ENCODE data around the gene NOL11. TPM values are rescaled to one million over a fixed set of nuclear protein-coding genes. Genes with fewer than 3 reads are reported as not detected.
"Not testable (repeated sequence)": the region's sequence is repeated elsewhere in the genome, so short reads cannot be mapped to it uniquely, and the experiment has no call there.

Gene NOL11
- polyA plus RNA-seq, 3 donors: 5.2 to 11.4 (median 6.1) TPM

DNA sequence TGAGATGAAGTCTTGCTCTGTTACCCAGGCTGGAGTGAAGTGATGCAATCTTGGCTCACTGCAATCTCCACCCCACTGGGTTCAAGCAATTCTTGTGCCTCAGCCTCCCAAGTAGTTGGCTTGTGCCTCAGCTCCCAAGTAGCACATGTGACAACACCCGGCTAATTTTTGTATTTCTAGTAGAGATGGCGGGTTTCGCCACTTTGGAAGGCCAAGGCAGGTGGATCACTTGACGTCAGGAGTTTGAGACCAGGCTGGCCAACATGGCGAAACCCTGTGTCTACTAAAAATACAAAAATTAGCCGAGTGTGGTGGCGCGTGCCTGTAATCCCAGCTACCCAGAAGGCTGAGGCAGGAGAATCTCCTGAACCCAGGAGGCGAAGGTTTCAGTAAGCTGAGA is 39.0 kb downstream of the NOL11 start:
- H2AFZ ChIP-seq (ENCODE audit: insufficient read depth, low read depth, low read length, poor library complexity, severe bottlenecking); H3K4me3 Mint-ChIP-seq; intact Hi-C loops (cut with micrococcal nuclease); H3K4me2 ChIP-seq (replicated peaks; ENCODE audit: extremely low read depth, low read length, poor library complexity, severe bottlenecking); H3K9me3 ChIP-seq (replicated peaks in 1 of 2; ENCODE audit: control insufficient read depth in 1 of 2, insufficient read depth in 1 of 2, low read length in 2 of 2); H3K79me2 ChIP-seq (ENCODE audit: insufficient read depth, low read length); H3K4me3 ChIP-seq (replicated peaks in 1 of 3; ENCODE audit: low read depth in 2 of 3, low read length in 3 of 3); H3K9ac ChIP-seq (ENCODE audit: insufficient read depth, low read length, poor library complexity, severe bottlenecking); H3K27me3 Mint-ChIP-seq (ENCODE audit: low read depth in 3 of 3); H3K27ac ChIP-seq (ENCODE audit: low read depth in 1 of 2, low read length in 2 of 2); DNase-seq; H3K27ac Mint-ChIP-seq; H3K9me3 Mint-ChIP-seq; H4K20me1 ChIP-seq (ENCODE audit: insufficient read depth, low read length); H3K36me3 ChIP-seq (replicated peaks in 1 of 2; ENCODE audit: control insufficient read depth in 1 of 2, insufficient read depth in 2 of 2, low read length in 2 of 2); H3K27me3 ChIP-seq (ENCODE audit: control insufficient read depth in 2 of 2, insufficient read depth in 2 of 2, low read length in 2 of 2): not testable (repeated sequence)
- peaks cover 14 to 16% of the 10 kb centered on the region in 2 donors for H3K4me1 ChIP-seq (ENCODE audit: control insufficient read depth in 1 of 2, insufficient read depth in 2 of 2, low read length in 2 of 2)
- peaks cover 20% of the 10 kb centered on the region for H3K4me1 Mint-ChIP-seq
- WGBS (ENCODE audit: insufficient coverage): 100% methylated on average over 5 of the region's 9 CpGs
- H3K36me3 Mint-ChIP-seq: peaks cover 5 to 10% of the 10 kb centered on the region in 2 donors

- H3K9me3 Mint-ChIP-seq: no peaks in the 10 kb centered on the region
- Histone ChIP-seq H3K36me3 (replicated peaks in 1 of 2; ENCODE audit: control insufficient read depth in 1 of 2, insufficient read depth in 2 of 2, low read length in 2 of 2) (no peaks in the 10 kb centered on the region), H2AFZ (ENCODE audit: insufficient read depth, low read depth, low read length, poor library complexity, severe bottlenecking) (no peak overlapping the region), H3K9ac (ENCODE audit: insufficient read depth, low read length, poor library complexity, severe bottlenecking) (no peak overlapping the region), H4K20me1 (ENCODE audit: insufficient read depth, low read length) (no peaks in the 10 kb centered on the region), H3K9me3 (replicated peaks in 1 of 2; ENCODE audit: control insufficient read depth in 1 of 2, insufficient read depth in 1 of 2, low read length in 2 of 2) (no peaks in the 10 kb centered on the region), H3K4me1 (ENCODE audit: control insufficient read depth in 1 of 2, insufficient read depth in 2 of 2, low read length in 2 of 2) (peaks cover 14 to 16% of the 10 kb centered on the region in 2 donors), H3K4me2 (replicated peaks; ENCODE audit: extremely low read depth, low read length, poor library complexity, severe bottlenecking) (no peak overlapping the region), H3K4me3 (replicated peaks in 1 of 3; ENCODE audit: low read depth in 2 of 3, low read length in 3 of 3) (no peak overlapping the region), H3K27ac (ENCODE audit: low read depth in 1 of 2, low read length in 2 of 2) (no peak overlapping the region), H3K79me2 (ENCODE audit: insufficient read depth, low read length) (no peaks in the 10 kb centered on the region), H3K27me3 (ENCODE audit: control insufficient read depth in 2 of 2, insufficient read depth in 2 of 2, low read length in 2 of 2) (no peaks in the 10 kb centered on the region)
- no peak for DNase-seq
- peaks cover 0 to 4% of the 10 kb centered on the region in 2 donors for H3K36me3 Mint-ChIP-seq
- H3K27ac Mint-ChIP-seq: no peak overlapping the region
- intact Hi-C loops (cut with micrococcal nuclease): no loop called here
- H3K4me1 Mint-ChIP-seq: peaks cover 18% of the 10 kb centered on the region
- H3K4me3 Mint-ChIP-seq: no peak overlapping the region
- TF ChIP-seq CTCF (IDR thresholded peaks at IDR 0.05): no peak
- 74% methylated on average over 6 of the region's 11 CpGs for WGBS (ENCODE audit: insufficient coverage)
- H3K27me3 Mint-ChIP-seq (ENCODE audit: low read depth in 3 of 3): peaks cover 0 to 1% (median 0%) of the 10 kb centered on the region in 3 donors
Measured at GRCh38 chr17:67759355-67760171, 41.8 kb downstream of the NOL11 start.
